Immature natural killer cell (primary cell): ENCODE results near the gene ABHD4. TPM values are rescaled to one million over a fixed set of nuclear protein-coding genes. Genes with fewer than 3 reads are reported as not detected.

Source experiments
- DNase-seq, 3 donors: peaks; one replicate each; pipeline ENCODE4 v3.0.0; 2022; ENCODE audit warnings: mixed read lengths in 1 of 3
- H3K27ac Mint-ChIP-seq, 6 donors: one replicate each; pipeline ENCODE4 v1.8.0; 2020; ENCODE audit warnings: mixed read lengths in 6 of 6, mild to moderate bottlenecking in 5 of 6, inconsistent platforms in 4 of 6, moderate library complexity in 3 of 6
- H3K27me3 Mint-ChIP-seq, 3 donors: one replicate each; pipeline ENCODE4 v1.8.0; 2020 to 2021; ENCODE audit warnings: low read depth in 3 of 3, mild to moderate bottlenecking in 3 of 3, mixed read lengths in 3 of 3, moderate library complexity in 3 of 3, inconsistent platforms in 1 of 3
- H3K36me3 Mint-ChIP-seq, 3 donors: one replicate each; pipeline ENCODE4 v1.8.0; 2020; ENCODE audit warnings: mixed read lengths in 3 of 3, inconsistent platforms in 2 of 3, mild to moderate bottlenecking in 2 of 3
- H3K4me1 Mint-ChIP-seq, 2 donors: one replicate each; pipeline ENCODE4 v1.8.0; 2020; ENCODE audit warnings: inconsistent platforms in 2 of 2, mild to moderate bottlenecking in 2 of 2, mixed read lengths in 2 of 2, moderate library complexity in 1 of 2
- H3K4me3 Mint-ChIP-seq, 5 donors: one replicate each; pipeline ENCODE4 v1.8.0; 2020; ENCODE audit warnings: mild to moderate bottlenecking in 5 of 5, mixed read lengths in 5 of 5, inconsistent platforms in 3 of 5, moderate library complexity in 3 of 5
- H3K9me3 Mint-ChIP-seq, 6 donors: one replicate each; pipeline ENCODE4 v1.8.0; 2020; ENCODE audit warnings: mild to moderate bottlenecking in 6 of 6, mixed read lengths in 6 of 6, inconsistent platforms in 4 of 6, moderate library complexity in 3 of 6
- polyA plus RNA-seq, 3 donors: library from polyadenylated mRNA; unstranded; fragments of 300-500 nt; fragmentation: Illumina TruSeq; gene quantifications; one replicate each; pipeline ENCODE4 v1.2.3, GENCODE V29; 2021

ABHD4 gene
- polyA plus RNA-seq, 3 donors from 2014 or later = 16.2 to 37.5 (median 30.8) TPM

GRCh38 chr14:22653012-22653621 lies 55.0 kb downstream of the ABHD4 start:
- H3K27ac Mint-ChIP-seq = no peak overlapping the region

GRCh38 chr14:22656226-22656625 lies 58.1 kb downstream of the ABHD4 start:
- no peaks in the 10 kb centered on the region for H3K36me3 Mint-ChIP-seq
- no peak overlapping the region for H3K4me3 Mint-ChIP-seq
- H3K9me3 Mint-ChIP-seq = no peaks in the 10 kb centered on the region
- no peaks in the 10 kb centered on the region for H3K4me1 Mint-ChIP-seq
- DNase-seq = no peak
- no peak overlapping the region for H3K27ac Mint-ChIP-seq
- peaks cover 0 to 7% (median 5%) of the 10 kb centered on the region in 3 donors for H3K27me3 Mint-ChIP-seq

More at GRCh38 chr14:22653012-22653621, 55.0 kb downstream of the ABHD4 start:
- H3K27me3 Mint-ChIP-seq = peaks cover 0 to 7% (median 5%) of the 10 kb centered on the region in 3 donors
- H3K4me3 Mint-ChIP-seq = no peak overlapping the region
- H3K4me1 Mint-ChIP-seq = no peaks in the 10 kb centered on the region
- DNase-seq = peak; percentile 14 to 36 (median 32)
- no peaks in the 10 kb centered on the region for H3K9me3 Mint-ChIP-seq
- H3K36me3 Mint-ChIP-seq = no peaks in the 10 kb centered on the region

DNA sequence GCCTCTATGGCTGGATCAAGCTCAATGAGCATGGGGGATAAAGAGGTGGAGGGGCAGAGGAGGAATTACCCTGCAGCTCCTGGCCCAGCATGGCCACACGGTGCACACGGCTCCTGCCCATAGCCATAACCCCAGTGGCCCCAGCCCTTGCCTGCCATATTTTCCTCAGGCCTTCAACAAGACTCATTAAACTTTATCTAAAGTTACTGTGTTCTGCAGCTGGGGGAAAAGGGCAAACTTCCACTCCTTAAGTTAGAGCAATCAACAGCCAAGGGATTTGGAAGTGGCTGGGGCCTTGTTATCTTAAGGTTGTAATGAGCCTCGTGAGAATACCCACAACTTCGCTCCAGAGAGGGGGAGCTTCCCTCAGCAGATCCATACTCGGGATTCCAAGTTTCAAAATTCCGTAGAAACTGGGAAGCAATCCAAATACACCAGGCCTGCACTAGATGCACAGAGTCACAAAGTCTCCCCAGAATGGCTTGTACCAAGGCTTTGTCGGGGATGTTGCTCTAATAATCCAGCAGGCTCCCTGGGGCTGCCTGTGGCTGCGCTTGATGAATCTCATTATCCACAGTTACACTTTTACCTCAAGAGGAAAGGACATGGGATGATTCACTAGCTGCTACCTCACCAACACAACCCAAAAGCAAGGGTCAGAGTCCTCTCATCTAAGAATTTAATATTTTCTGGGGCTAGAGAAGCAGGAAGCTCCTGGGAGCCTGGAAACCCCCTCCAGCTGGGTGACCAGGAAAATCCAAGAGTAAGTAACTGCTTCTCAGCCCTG lies 59.0 kb downstream of the ABHD4 start:
- no peaks in the 10 kb centered on the region for H3K36me3 Mint-ChIP-seq
- no peak overlapping the region for H3K4me3 Mint-ChIP-seq
- H3K27ac Mint-ChIP-seq = no peak overlapping the region
- H3K4me1 Mint-ChIP-seq = no peaks in the 10 kb centered on the region
- no peak for DNase-seq
- H3K27me3 Mint-ChIP-seq = peaks cover 0 to 6% (median 2%) of the 10 kb centered on the region in 3 donors
- H3K9me3 Mint-ChIP-seq = no peaks in the 10 kb centered on the region

GRCh38 chr14:22657861-22658260 lies 59.8 kb downstream of the ABHD4 start:
- DNase-seq = no peak
- Mint-ChIP-seq H3K4me1 (no peaks in the 10 kb centered on the region), H3K27ac (no peak overlapping the region), H3K9me3 (no peaks in the 10 kb centered on the region), H3K4me3 (no peak overlapping the region), H3K27me3 (peaks cover under 1 to 6% (median 2%) of the 10 kb centered on the region in 3 donors), H3K36me3 (no peaks in the 10 kb centered on the region)

- peaks cover 1 to 2% (median 2%) of the 10 kb centered on the region in 3 donors for H3K27me3 Mint-ChIP-seq
These were observed 60.8 kb downstream of the ABHD4 start for GRCh38 chr14:22658946-22659345.

DNA sequence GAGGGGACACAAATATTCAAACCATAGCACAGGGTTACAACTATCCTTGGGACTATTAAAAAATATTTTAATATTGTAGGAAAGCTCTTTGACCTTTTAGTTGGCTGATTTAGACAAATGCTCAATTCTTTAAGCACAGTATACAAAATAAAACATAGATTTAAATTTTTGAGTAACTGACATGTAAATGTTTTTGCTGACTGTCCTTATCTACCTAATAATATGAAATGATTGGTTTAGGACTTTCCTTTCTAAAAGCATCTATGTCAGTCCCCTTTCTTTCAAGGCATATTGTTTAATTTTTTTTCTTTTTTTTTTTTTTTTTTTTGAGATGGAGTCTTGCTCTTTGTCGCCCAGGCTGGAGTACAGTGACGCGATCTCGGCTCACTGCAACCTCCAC lies 62.6 kb downstream of the ABHD4 start:
- Mint-ChIP-seq H3K27ac (no peak overlapping the region), H3K4me1 (no peaks in the 10 kb centered on the region), H3K9me3 (no peaks in the 10 kb centered on the region)

More at GRCh38 chr14:22658946-22659345, 60.8 kb downstream of the ABHD4 start:
- Mint-ChIP-seq H3K27ac (no peak overlapping the region), H3K4me3 (no peak overlapping the region), H3K9me3 (no peaks in the 10 kb centered on the region), H3K4me1 (no peaks in the 10 kb centered on the region), H3K36me3 (no peaks in the 10 kb centered on the region)
- no peak for DNase-seq

More for the DNA sequence above, 62.6 kb downstream of the ABHD4 start:
- no peak overlapping the region for H3K4me3 Mint-ChIP-seq
- H3K36me3 Mint-ChIP-seq = no peaks in the 10 kb centered on the region
- H3K27me3 Mint-ChIP-seq = peaks cover 0 to 2% (median 1%) of the 10 kb centered on the region in 3 donors
- no peak for DNase-seq

Other genes with a start within 250 kb of the ABHD4 start
- gene DAD1, start 9.1 kb upstream of the ABHD4 start, polyA plus RNA-seq = 100 to 1,000 TPM; 602 to 622 (median 602) TPM
- not detected for gene OR6J1, start 46.1 kb downstream of the ABHD4 start, polyA plus RNA-seq
- gene OXA1L, start 168.4 kb downstream of the ABHD4 start, polyA plus RNA-seq = 10 to 100 TPM; 27.9 to 48.5 (median 44.0) TPM
- gene SLC7A7, start 217.1 kb downstream of the ABHD4 start, polyA plus RNA-seq = 1 to 10 TPM in 2 of 3 donors, under 1 TPM in 1; 0.67 to 5.8 (median 1.1) TPM
- gene MRPL52, start 231.6 kb downstream of the ABHD4 start, polyA plus RNA-seq = 100 to 1,000 TPM in 2 of 3 donors, 10 to 100 TPM in 1; 56.8 to 188 (median 147) TPM
- not detected for gene MMP14, start 238.3 kb downstream of the ABHD4 start, polyA plus RNA-seq